H1 (cell line): Measurements from ENCODE around the gene PHTF2. TPM values are rescaled to one million over a fixed set of nuclear protein-coding genes. Genes with fewer than 3 reads are reported as not detected.

ENCODE experiments used
- ASH2L ChIP-seq: fragments of 200-600, 300-600 bp; sonication (generic); IDR thresholded peaks from one replicate; pipeline ENCODE4 v1.7.1; 2017; ENCODE audit warnings: low read length
- HDAC6 ChIP-seq: IDR thresholded peaks from one replicate; pipeline ENCODE4 v1.7.1; 2012; ENCODE audit warnings: low read depth, mild to moderate bottlenecking, inconsistent platforms, low read length, moderate library complexity
- POLR2A ChIP-seq, 2 experiments: IDR thresholded peaks; 1 replicate in 1 of 2; 2 replicates in 1 of 2; pipeline ENCODE4 v1.6.1; 2011; ENCODE audit warnings: low read depth in 2 of 2, low read length in 2 of 2, mild to moderate bottlenecking in 2 of 2; ENCODE audit errors: control extremely low read depth in 1 of 2
- polyA plus RNA-seq, 7 experiments: library from polyadenylated mRNA; depleted of rRNA in 3 of 7; stranded (reverse) in 5 of 7; unstranded in 2 of 7; fragments of >200 nt in 5 of 7; fragments of 200-250 nt in 2 of 7; gene quantifications; 1 replicate in 5 of 7; 2 replicates in 1 of 7; 4 replicates in 1 of 7; pipeline versions ENCODE4 v1.2.1 to v1.2.3, GENCODE V29; 2011 to 2013; ENCODE audit warnings: missing spikeins in 2 of 7, mixed read lengths in 2 of 7
- total RNA-seq: library from RNA; stranded (reverse); fragmentation: NEBNext Ultra II Directional; extraction: Animal tissue kit (Norgen Biotek cat#: 25700); gene quantifications from 2 replicates; pipeline ENCODE4 v1.2.1, GENCODE V29; 2021

The PHTF2 gene
- total and polyA plus RNA-seq, 2 of the 8 experiments (the other 6 are each of a cell fraction or from before 2014, with no cell fraction given) = 9.0 to 25.4 TPM

DNA sequence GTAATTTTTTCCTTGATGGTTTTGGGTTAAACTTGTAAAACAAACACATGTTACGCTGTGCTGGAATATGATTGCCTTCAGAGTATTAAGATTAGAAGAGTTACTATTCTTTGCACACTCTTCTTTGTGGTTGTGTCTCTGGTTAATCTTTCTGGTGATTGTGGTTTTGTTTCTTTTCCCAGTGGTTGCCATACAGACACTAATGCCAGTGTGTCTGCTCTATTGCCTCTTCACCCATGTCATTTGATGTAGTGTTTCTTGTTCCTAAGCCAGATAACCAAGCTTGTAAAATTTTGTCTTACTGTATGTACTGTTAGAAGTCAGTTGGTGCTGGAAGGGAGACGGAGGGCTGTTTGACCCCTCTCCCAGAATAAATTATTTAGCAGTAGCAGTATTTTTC, 124.8 kb downstream of the PHTF2 start (continued):
- TF ChIP-seq POLR2A (IDR thresholded peaks at IDR 0.05; ENCODE audit: control extremely low read depth in 1 of 2, low read depth in 2 of 2, low read length in 2 of 2) = no peak
- no peak for TF ChIP-seq HDAC6
- no peak for TF ChIP-seq ASH2L
